Duodenal mucosa (tissue), 2 donors: ENCODE data around the gene GFRA1.
"Not testable (repeated sequence)": the region's sequence is repeated elsewhere in the genome, so short reads cannot be mapped to it uniquely, and the experiment has no call there.

ENCODE experiments used
- H3K27ac ChIP-seq: one replicate; pipeline ENCODE4 v1.7.0; 2013; ENCODE audit warnings: low read depth, low read length
- H3K27me3 ChIP-seq, 2 donors: one replicate each; pipeline ENCODE4 v1.7.0; 2013; ENCODE audit warnings: low read length in 2 of 2, control low read depth in 1 of 2; ENCODE audit not compliant: insufficient read depth in 2 of 2, control insufficient read depth in 1 of 2
- H3K36me3 ChIP-seq, 2 donors: one replicate each; pipeline ENCODE4 v1.7.0; 2013; ENCODE audit warnings: low read length in 2 of 2, control low read depth in 1 of 2; ENCODE audit not compliant: insufficient read depth in 2 of 2, control insufficient read depth in 1 of 2
- H3K4me1 ChIP-seq, 2 donors: one replicate each; pipeline ENCODE4 v1.7.0; 2013; ENCODE audit warnings: low read length in 2 of 2, control low read depth in 1 of 2; ENCODE audit not compliant: insufficient read depth in 2 of 2, control insufficient read depth in 1 of 2
- H3K4me3 ChIP-seq, 2 donors: one replicate each; pipeline ENCODE4 v1.7.0; 2013; ENCODE audit warnings: low read length in 2 of 2, low read depth in 1 of 2
- H3K9ac ChIP-seq, 2 donors: one replicate each; pipeline ENCODE4 v1.7.0; 2013; ENCODE audit warnings: low read length in 2 of 2, low read depth in 1 of 2
- H3K9me3 ChIP-seq, 2 donors: one replicate each; pipeline ENCODE4 v1.7.0; 2013; ENCODE audit warnings: low read length in 2 of 2, control low read depth in 1 of 2; ENCODE audit not compliant: control insufficient read depth in 1 of 2

The GFRA1 gene

DNA sequence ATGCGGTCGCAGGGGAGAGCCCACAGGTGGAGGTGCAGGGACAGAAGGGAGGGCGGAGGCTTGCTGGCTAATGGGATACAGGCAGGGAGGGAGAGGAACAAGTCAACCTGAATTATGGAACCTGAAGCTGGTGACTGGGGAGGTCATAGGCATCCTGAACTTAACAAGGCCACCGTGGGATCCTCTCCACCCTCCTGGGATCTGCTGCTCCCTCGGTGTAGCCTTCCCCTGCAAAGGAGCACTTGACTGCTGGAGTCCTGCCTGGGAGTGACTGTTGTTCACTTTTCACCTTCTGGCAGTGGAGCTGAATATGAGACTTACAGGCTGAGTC, 223.1 kb downstream of the GFRA1 start:
- Histone ChIP-seq H3K9me3 (no peaks in the 10 kb centered on the region), H3K27me3 (no peaks in the 10 kb centered on the region), H3K36me3 (no peaks in the 10 kb centered on the region), H3K9ac (no peak overlapping the region), H3K4me1 (no peaks in the 10 kb centered on the region), H3K4me3 (no peak overlapping the region), H3K27ac (no peak overlapping the region)

DNA sequence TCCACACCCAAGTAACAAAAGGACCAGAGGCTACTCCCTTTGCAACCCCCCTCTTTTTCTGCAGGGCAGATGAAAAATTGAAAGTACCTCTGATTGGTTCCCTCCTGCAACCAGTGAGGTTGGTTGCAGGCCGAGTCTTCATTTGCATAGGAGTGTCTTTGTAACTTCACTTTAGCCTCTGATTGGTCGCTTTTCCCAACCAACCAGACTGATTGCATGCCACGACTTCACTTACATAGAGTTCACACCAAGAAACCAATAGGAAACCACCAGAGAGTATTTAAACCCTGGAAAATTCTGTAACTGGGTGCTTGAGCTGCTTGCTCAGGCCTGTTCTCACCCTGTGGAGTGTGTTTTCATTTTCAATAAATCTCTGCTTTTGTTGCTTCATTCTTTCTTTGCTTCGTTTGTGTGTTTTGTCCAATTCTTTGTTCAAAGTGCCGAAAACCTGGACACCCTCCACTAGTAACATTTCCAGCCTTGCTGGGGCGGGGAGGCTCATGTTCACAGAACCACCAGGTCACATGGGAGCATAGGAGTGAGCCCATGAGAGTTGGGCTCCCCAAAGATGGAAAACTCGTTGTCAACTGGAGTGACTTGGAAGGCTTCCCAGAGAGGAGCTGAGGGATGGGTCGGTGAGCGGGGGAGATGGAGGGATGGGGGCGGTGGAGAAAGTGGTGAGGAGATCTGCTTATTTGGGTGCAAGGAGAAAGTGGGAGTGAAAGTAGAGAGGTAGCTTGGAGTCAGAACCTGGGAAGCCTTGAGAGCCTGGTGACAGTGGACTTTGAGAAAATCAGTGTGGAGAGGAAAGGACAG, 223.6 kb downstream of the GFRA1 start:
- no peak overlapping the region for H3K4me3 ChIP-seq
- H3K27me3 ChIP-seq, result no peaks in the 10 kb centered on the region
- no peaks in the 10 kb centered on the region for H3K9me3 ChIP-seq
- H3K36me3 ChIP-seq, result no peaks in the 10 kb centered on the region
- H3K27ac ChIP-seq, result no peak overlapping the region
- H3K9ac ChIP-seq, result no peak overlapping the region
- no peaks in the 10 kb centered on the region for H3K4me1 ChIP-seq

DNA sequence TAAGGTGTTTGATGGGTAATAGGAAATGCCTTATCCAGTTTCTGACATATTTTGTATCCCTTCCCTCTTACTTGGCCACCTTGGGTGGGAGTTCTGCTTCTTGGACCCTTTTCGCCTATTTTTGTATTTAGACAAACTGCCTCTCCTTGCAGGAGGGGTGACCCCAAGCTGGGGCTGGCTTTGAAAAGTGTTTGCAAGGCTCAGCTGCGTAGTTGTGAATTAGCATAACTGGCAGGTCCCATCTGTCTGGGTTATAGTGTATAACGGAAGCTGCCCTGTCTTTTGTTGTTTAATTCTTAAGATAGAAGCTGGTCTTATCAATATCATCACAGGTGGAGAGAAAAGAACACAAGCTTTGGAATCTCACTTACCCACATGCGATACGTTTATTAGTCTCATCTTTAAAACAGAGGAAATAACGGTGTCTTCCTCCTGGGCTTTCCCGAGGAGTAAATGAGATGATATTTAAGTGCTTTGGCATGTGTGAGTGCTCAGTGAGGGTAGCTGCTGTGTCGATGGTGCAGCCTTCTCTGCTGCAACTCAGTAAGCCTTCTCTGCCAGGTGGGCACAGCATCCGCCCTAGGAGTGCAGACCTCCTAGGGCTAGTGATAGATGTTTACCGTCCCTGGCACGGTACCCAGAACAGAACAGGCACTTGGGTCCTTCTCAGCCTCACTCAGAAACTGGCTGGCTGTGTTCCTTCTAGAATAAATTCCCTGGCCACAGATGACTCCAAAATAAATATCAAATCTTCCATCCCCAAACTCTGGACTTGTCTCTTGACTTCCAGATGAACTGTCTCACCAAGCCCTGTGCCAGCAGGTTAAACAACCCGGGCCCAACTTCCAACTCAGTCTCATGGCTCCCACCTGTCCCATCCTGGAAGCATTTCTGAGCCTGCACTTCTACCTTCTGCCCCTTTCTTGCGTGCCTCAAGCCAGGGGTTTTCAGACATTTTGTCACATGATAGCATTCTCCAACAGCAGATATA, 227.3 kb downstream of the GFRA1 start:
- H3K4me1 ChIP-seq, result no peaks in the 10 kb centered on the region
- no peak overlapping the region for H3K4me3 ChIP-seq
- H3K27ac ChIP-seq, result no peak overlapping the region
- no peaks in the 10 kb centered on the region for H3K27me3 ChIP-seq
- no peaks in the 10 kb centered on the region for H3K9me3 ChIP-seq
- no peak overlapping the region for H3K9ac ChIP-seq
- H3K36me3 ChIP-seq, result no peaks in the 10 kb centered on the region

DNA sequence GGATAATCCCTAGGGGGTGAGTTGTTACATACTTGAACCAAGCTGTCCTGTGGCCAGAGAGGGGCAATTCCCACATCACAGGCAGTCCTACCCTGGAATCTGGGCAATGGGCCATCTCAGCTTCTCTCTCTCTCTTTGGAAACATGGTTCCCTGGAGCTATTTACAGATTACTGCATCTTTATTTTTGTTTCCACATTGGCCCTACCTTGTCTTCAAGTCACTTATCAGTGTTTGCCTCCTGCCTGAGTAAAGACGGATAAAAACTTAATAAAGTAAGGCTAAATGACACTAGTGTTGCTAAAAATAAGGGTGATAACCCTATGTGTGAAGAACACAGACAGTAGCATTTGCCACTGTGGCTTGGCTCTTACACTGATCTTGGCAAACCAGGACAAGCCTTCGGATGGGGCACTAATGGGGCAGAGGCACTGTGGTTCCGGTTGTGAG, 228.2 kb downstream of the GFRA1 start:
- H3K27ac ChIP-seq, result no peak overlapping the region
- H3K4me3 ChIP-seq, result no peak overlapping the region
- no peaks in the 10 kb centered on the region for H3K9me3 ChIP-seq
- no peaks in the 10 kb centered on the region for H3K36me3 ChIP-seq
- no peaks in the 10 kb centered on the region for H3K4me1 ChIP-seq
- no peaks in the 10 kb centered on the region for H3K27me3 ChIP-seq
- H3K9ac ChIP-seq, result no peak overlapping the region

DNA sequence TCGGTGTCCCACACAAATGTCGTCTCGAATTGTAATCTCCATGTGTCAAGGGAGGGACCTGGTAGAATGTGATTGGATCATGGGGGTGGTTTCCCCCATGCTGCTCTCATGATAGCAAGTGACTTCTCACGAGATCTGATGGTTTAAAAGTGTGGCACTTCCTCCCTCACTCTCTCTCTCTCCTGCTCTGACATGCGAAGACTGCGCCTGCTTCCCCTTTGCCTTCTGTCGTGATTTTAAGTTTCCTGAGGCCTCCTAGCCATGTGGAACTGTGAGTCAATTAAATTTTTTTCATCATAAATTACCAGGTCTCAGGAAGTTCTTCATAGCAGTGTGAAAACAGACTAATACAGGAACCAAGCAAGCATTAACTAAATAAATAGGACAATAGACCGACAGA, 229.1 kb downstream of the GFRA1 start:
- H3K9ac ChIP-seq, result no peak overlapping the region
- H3K4me3 ChIP-seq, result no peak overlapping the region
- H3K9me3 ChIP-seq, result no peaks in the 10 kb centered on the region
- H3K27me3 ChIP-seq, result no peaks in the 10 kb centered on the region
- H3K4me1 ChIP-seq, result no peaks in the 10 kb centered on the region
- no peaks in the 10 kb centered on the region for H3K36me3 ChIP-seq
- H3K27ac ChIP-seq, result no peak overlapping the region

DNA sequence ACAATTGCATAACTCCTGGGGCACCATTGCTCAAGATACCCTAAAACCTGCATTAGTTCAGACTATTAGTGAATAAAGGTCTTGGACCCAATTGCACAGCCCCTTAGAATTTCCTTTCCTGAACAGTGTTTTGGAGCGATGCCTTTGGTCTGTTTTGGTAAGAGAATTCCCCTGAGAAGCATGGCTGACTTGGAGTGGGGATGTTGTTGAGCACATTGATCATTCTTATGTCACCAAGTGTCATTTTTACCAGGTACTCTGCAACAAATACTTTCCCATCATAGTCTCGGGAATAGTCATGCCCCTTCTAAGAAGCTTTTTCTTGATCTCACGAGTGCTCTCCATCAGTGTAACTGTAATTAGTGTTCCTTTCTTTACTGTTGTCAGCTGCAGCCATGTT, 229.7 kb downstream of the GFRA1 start:
- H3K4me1 ChIP-seq, result no peaks in the 10 kb centered on the region
- no peak overlapping the region for H3K27ac ChIP-seq
- H3K27me3 ChIP-seq, result no peaks in the 10 kb centered on the region
- no peaks in the 10 kb centered on the region for H3K36me3 ChIP-seq
- no peaks in the 10 kb centered on the region for H3K9me3 ChIP-seq
- H3K9ac ChIP-seq, result no peak overlapping the region
- H3K4me3 ChIP-seq, result no peak overlapping the region

DNA sequence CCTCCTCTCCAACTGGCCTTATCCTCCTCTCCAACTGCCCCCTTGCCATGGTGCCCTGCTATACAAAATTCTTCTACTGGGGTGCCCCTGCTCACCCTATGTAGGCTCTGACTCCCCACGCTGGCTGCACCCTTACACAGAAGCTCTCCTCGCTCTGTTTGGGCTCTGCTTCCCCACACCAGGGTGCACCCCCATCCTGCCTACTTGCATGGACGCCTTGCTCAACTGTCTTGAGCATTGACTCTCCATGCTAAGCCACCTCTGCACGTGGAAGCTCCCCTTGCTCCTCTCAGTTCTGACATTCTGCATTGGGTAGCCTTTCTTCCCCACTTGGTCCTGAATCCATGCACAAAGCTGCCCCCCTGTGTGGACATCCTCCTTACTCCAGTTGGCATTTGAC, 231.1 kb downstream of the GFRA1 start:
- Histone ChIP-seq H3K36me3 (no peaks in the 10 kb centered on the region), H3K4me1 (no peaks in the 10 kb centered on the region), H3K27me3 (no peaks in the 10 kb centered on the region), H3K9me3 (no peaks in the 10 kb centered on the region), H3K27ac (no peak overlapping the region), H3K9ac (no peak overlapping the region), H3K4me3 (no peak overlapping the region)

DNA sequence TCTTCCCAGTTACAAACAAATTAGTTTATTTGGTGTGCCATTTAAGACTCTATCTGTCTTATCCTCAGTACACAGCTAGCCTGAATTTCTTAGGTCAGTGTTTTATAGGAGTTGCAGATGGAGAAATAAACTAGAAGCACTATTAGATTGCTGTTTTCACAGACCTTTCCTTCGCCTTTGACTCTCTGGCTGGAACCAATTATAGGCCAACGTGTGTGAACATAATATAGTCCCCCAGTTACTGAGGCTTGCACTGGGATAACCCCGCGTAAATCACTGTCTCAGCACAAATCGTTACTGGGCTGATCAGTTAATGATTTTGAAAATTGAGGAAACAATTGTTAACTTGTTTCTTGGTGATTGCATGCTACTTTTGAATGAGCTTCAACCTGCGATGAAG, 233.4 kb downstream of the GFRA1 start:
- Histone ChIP-seq H3K4me3 (no peak overlapping the region), H3K27ac (no peak overlapping the region), H3K9ac (no peak overlapping the region), H3K27me3 (no peaks in the 10 kb centered on the region), H3K36me3 (no peaks in the 10 kb centered on the region), H3K9me3 (no peaks in the 10 kb centered on the region), H3K4me1 (no peaks in the 10 kb centered on the region)

DNA sequence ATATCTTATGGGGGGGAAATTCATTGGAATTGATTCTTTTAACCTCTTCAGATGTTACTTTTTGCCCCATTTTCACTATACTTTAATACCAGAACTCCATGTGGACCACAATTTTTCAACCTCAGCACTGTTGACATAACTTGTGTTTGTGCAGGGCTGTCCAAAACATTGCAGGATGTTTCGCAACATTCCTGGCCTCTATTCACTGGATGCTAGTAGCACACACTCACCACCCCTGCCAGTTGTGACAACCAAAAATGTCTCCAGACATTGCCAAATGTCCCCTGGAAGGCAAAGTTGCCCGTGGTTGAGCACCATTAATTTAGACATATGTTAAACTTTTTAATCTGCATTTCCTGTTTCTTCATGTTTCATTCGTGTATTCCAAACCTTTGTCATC, 234.7 kb downstream of the GFRA1 start:
- Histone ChIP-seq H3K27me3 (no peaks in the 10 kb centered on the region), H3K36me3 (no peaks in the 10 kb centered on the region), H3K9me3 (no peaks in the 10 kb centered on the region), H3K27ac (no peak overlapping the region), H3K4me3 (no peak overlapping the region), H3K9ac (no peak overlapping the region), H3K4me1 (no peaks in the 10 kb centered on the region)

DNA sequence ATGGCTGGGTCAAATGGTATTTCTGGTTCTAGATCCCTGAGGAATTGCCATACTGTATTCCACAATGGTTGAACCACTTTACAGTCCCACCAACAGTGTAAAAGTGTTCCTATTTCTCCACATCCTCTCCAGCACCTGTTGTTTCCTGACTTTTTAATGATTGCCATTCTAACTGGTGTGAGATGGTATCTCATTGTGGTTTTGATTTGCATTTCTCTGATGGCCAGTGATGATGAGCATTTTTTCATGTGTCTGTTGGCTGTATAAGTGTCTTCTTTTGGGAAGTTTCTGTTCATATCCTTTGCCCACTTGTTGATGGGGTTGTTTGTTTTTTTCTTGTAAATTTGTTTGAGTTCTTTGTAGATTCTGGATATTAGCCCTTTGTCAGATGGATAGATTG, 237.6 kb downstream of the GFRA1 start:
- H3K9me3 ChIP-seq, H3K36me3 ChIP-seq, H3K4me1 ChIP-seq, H3K27ac ChIP-seq, H3K9ac ChIP-seq, H3K27me3 ChIP-seq, H3K4me3 ChIP-seq: not testable (repeated sequence)
